Keratinocyte (primary cell): ENCODE measurements around the gene MOCS2. TPM values are rescaled to one million over a fixed set of nuclear protein-coding genes. Genes with fewer than 3 reads are reported as not detected.

ENCODE experiments used
- DNase-seq: peaks from one replicate; pipeline ENCODE4 v3.0.0-alpha.2; 2011; ENCODE audit warnings: low read depth, missing footprints, low spot score
- FAIRE-seq: peaks from 2 replicates; lab custom pipeline; 2011; peaks lifted over from hg19 to GRCh38; lab: Jason Lieb, UNC
- H2AFZ ChIP-seq: 2 replicates; pipeline ENCODE4 v1.6.0; 2012; ENCODE audit warnings: low read length, control low read depth, inconsistent platforms; ENCODE audit not compliant: control insufficient read depth
- H3K27ac ChIP-seq: 2 replicates; pipeline ENCODE4 v1.5.1; 2011; ENCODE audit warnings: low read length; ENCODE audit not compliant: control insufficient read depth, insufficient read depth
- H3K27me3 ChIP-seq: 3 replicates; pipeline ENCODE4 v1.6.0; 2011; ENCODE audit warnings: low read length; ENCODE audit not compliant: control insufficient read depth, insufficient read depth; ENCODE audit errors: extremely low read depth
- H3K36me3 ChIP-seq, 2 experiments: 2 replicates in 1 of 2; 3 replicates in 1 of 2; pipeline ENCODE4 v1.5.1; 2011; ENCODE audit warnings: low read length in 2 of 2, mild to moderate bottlenecking in 1 of 2; ENCODE audit not compliant: control insufficient read depth in 2 of 2, insufficient read depth in 2 of 2; ENCODE audit errors: extremely low read depth in 1 of 2
- H3K4me1 ChIP-seq: 3 replicates; pipeline ENCODE4 v1.5.1; 2011; ENCODE audit warnings: low read length; ENCODE audit not compliant: control insufficient read depth, insufficient read depth; ENCODE audit errors: extremely low read depth
- H3K4me2 ChIP-seq: 3 replicates; pipeline ENCODE4 v1.6.0; 2011; ENCODE audit warnings: low read depth, low read length; ENCODE audit not compliant: control insufficient read depth, insufficient read depth; ENCODE audit errors: extremely low read depth
- H3K4me3 ChIP-seq, 3 experiments: fragments of 200-600 bp in 1 of 3; sonication (generic) in 1 of 3; 2 replicates in 2 of 3; 3 replicates in 1 of 3; pipeline ENCODE4 v1.5.1; 2011 to 2016; ENCODE audit warnings: low read length in 3 of 3, mild to moderate bottlenecking in 3 of 3, control low read depth in 2 of 3, inconsistent platforms in 1 of 3, low read depth in 1 of 3, mixed read lengths in 1 of 3, mixed run types in 1 of 3, moderate library complexity in 1 of 3; ENCODE audit not compliant: control insufficient read depth in 2 of 3, insufficient read depth in 2 of 3; ENCODE audit errors: extremely low read depth in 1 of 3
- H3K79me2 ChIP-seq: 2 replicates; pipeline ENCODE4 v1.6.0; 2012; ENCODE audit warnings: low read length; ENCODE audit not compliant: control insufficient read depth, insufficient read depth
- H3K9ac ChIP-seq: 3 replicates; pipeline ENCODE4 v1.6.0; 2011; ENCODE audit warnings: low read length; ENCODE audit not compliant: control insufficient read depth, insufficient read depth; ENCODE audit errors: extremely low read depth
- H3K9me1 ChIP-seq: 3 replicates; pipeline ENCODE4 v1.6.0; 2011; ENCODE audit warnings: low read length; ENCODE audit not compliant: control insufficient read depth, insufficient read depth; ENCODE audit errors: extremely low read depth
- H3K9me3 ChIP-seq: 2 replicates; pipeline ENCODE4 v1.5.1; 2012; ENCODE audit warnings: low read depth, low read length; ENCODE audit not compliant: control insufficient read depth
- H4K20me1 ChIP-seq: 3 replicates; pipeline ENCODE4 v1.6.0; 2011; ENCODE audit warnings: low read length; ENCODE audit not compliant: control insufficient read depth, insufficient read depth; ENCODE audit errors: extremely low read depth
- EZH2 ChIP-seq: IDR thresholded peaks from one replicate; pipeline ENCODE4 v1.6.1; 2012; ENCODE audit warnings: inconsistent platforms, mild to moderate bottlenecking, low read length, moderate library complexity
- dilution Hi-C: fragments of 300-500 bp; cut with MboI; formaldehyde crosslinking; loops from one replicate; pipeline ENCODE4 v1.7.0; 2020; ENCODE audit warnings: low sequenced_read_pairs; ENCODE audit not compliant: extremely low pct_ligation_motif_present
- polyA plus RNA-seq, 5 experiments: library from polyadenylated mRNA; depleted of rRNA in 3 of 5; stranded (reverse) in 3 of 5; stranded (forward) in 1 of 5; unstranded in 1 of 5; fragments of >200 nt; gene quantifications; 1 replicate in 1 of 5; 2 replicates in 3 of 5; 3 replicates in 1 of 5; pipeline versions ENCODE4 v1.2.1 to v1.2.3, GENCODE V29; 2011 to 2012; ENCODE audit warnings: missing spikeins in 2 of 5, low read depth in 1 of 5, low replicate concordance in 1 of 5
- TF ChIP-seq, protein P1 (sequence below), 3 experiments: IDR thresholded peaks in 1 of 3; conservative IDR thresholded peaks in 1 of 3; optimal IDR thresholded peaks in 1 of 3; 2 replicates in 2 of 3; 3 replicates in 1 of 3; pipeline versions ENCODE3 to v1.5.1; 2011; ENCODE audit warnings: low read length in 3 of 3, mild to moderate bottlenecking in 3 of 3, moderate library complexity in 2 of 3, control low read depth in 1 of 3, inconsistent platforms in 1 of 3; ENCODE audit not compliant: insufficient read depth in 2 of 3; ENCODE audit errors: extremely low read depth in 1 of 3

The MOCS2 gene
- polyA plus RNA-seq, 1 donor (not counting 4 experiments of a cell fraction or from before 2014, with no cell fraction given) = 54.3 TPM

DNA sequence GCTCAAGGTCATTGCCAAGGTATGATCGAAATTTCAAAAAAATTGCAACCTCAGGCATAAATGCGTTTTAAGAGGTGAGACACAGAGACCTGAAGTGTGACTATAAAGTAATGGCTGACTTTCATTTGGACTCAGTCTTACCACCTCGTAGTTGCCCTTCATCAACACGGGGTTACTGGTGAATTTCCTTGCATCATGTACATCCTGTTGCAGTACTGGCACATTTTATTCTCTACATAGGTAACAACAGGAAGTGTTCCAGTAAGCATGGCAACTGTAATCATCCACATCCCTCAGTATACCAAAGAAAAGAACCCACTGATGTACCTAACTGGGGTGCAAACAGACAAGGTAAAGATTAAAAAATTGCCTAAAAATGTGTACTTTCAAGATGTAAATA, 29.3 kb downstream of the MOCS2 start:
- no peak for FAIRE-seq
- peaks cover 50 to 57% of the 10 kb centered on the region in 2 experiments for H3K36me3 ChIP-seq
- H3K4me3 ChIP-seq = no peak overlapping the region
- no peak overlapping the region for H3K27ac ChIP-seq
- H3K27me3 ChIP-seq = no peaks in the 10 kb centered on the region
- H3K4me1 ChIP-seq = no peaks in the 10 kb centered on the region
- H3K9me3 ChIP-seq = no peaks in the 10 kb centered on the region
- no peaks in the 10 kb centered on the region for H3K9me1 ChIP-seq
- H3K9ac ChIP-seq = no peak overlapping the region
- H2AFZ ChIP-seq = no peak overlapping the region
- dilution Hi-C loops = no loop called here
- H3K4me2 ChIP-seq = no peak overlapping the region
- H3K79me2 ChIP-seq = no peaks in the 10 kb centered on the region
- TF ChIP-seq, protein P1, sequence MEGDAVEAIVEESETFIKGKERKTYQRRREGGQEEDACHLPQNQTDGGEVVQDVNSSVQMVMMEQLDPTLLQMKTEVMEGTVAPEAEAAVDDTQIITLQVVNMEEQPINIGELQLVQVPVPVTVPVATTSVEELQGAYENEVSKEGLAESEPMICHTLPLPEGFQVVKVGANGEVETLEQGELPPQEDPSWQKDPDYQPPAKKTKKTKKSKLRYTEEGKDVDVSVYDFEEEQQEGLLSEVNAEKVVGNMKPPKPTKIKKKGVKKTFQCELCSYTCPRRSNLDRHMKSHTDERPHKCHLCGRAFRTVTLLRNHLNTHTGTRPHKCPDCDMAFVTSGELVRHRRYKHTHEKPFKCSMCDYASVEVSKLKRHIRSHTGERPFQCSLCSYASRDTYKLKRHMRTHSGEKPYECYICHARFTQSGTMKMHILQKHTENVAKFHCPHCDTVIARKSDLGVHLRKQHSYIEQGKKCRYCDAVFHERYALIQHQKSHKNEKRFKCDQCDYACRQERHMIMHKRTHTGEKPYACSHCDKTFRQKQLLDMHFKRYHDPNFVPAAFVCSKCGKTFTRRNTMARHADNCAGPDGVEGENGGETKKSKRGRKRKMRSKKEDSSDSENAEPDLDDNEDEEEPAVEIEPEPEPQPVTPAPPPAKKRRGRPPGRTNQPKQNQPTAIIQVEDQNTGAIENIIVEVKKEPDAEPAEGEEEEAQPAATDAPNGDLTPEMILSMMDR (optimal IDR thresholded peaks at IDR 0.05 in 1 of 3, IDR thresholded peaks at IDR 0.05 in 1 of 3, conservative IDR thresholded peaks at IDR 0.05 in 1 of 3; ENCODE audit: extremely low read depth in 1 of 3, insufficient read depth in 2 of 3, low read length in 3 of 3) = no peak
- TF ChIP-seq EZH2 = no peak
- H4K20me1 ChIP-seq = no peaks in the 10 kb centered on the region
- DNase-seq = no peak

DNA sequence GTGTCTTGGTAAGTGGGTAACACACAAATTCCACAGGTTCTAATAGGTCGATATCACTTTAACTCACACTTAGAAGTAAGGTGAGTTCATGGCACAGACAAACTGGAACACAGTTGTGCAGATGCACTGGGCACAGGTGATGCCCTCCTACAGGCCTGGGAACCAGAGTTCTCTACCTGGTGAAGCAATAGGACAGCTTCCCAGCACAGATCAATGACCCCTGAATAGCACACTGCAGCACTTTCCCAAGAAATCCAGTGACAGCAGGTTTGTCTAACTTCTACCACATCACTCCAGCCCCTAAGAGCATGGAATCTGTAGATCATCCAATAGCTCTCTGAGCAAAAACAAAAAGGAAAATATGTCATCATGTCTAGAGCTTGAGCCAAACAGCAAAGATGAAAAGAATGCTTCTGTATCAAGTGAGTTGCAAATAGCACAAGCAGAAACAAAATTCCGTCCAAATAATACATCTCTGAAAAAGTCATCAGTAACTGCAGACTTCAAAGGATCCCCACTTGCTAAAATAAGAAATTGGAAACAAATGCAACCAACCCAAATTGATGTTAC, 33.5 kb downstream of the MOCS2 start:
- peaks cover 43 to 56% of the 10 kb centered on the region in 2 experiments for H3K36me3 ChIP-seq
- no peaks in the 10 kb centered on the region for H4K20me1 ChIP-seq
- no peak for DNase-seq
- no peaks in the 10 kb centered on the region for H3K79me2 ChIP-seq
- H3K27me3 ChIP-seq = no peaks in the 10 kb centered on the region
- no peak overlapping the region for H3K9ac ChIP-seq
- no peak overlapping the region for H3K4me3 ChIP-seq
- H3K27ac ChIP-seq = no peak overlapping the region
- dilution Hi-C loops = no loop called here
- H2AFZ ChIP-seq = no peak overlapping the region
- FAIRE-seq = no peak
- no peaks in the 10 kb centered on the region for H3K4me1 ChIP-seq
- no peak overlapping the region for H3K4me2 ChIP-seq
- no peak for TF ChIP-seq EZH2
- TF ChIP-seq, protein P1 (optimal IDR thresholded peaks at IDR 0.05 in 1 of 3, IDR thresholded peaks at IDR 0.05 in 1 of 3, conservative IDR thresholded peaks at IDR 0.05 in 1 of 3; ENCODE audit: extremely low read depth in 1 of 3, insufficient read depth in 2 of 3, low read length in 3 of 3) = no peak
- H3K9me1 ChIP-seq = no peaks in the 10 kb centered on the region
- no peaks in the 10 kb centered on the region for H3K9me3 ChIP-seq
